Activated CD4-positive, alpha-beta T cell treated with anti-CD3 and anti-CD28 coated beads for 48 hours (primary cell): ENCODE data around the gene CLCA2.

Experiments
- DNase-seq: peaks from one replicate; pipeline ENCODE4 v3.0.0-alpha.2; 2020

The CLCA2 gene

DNA sequence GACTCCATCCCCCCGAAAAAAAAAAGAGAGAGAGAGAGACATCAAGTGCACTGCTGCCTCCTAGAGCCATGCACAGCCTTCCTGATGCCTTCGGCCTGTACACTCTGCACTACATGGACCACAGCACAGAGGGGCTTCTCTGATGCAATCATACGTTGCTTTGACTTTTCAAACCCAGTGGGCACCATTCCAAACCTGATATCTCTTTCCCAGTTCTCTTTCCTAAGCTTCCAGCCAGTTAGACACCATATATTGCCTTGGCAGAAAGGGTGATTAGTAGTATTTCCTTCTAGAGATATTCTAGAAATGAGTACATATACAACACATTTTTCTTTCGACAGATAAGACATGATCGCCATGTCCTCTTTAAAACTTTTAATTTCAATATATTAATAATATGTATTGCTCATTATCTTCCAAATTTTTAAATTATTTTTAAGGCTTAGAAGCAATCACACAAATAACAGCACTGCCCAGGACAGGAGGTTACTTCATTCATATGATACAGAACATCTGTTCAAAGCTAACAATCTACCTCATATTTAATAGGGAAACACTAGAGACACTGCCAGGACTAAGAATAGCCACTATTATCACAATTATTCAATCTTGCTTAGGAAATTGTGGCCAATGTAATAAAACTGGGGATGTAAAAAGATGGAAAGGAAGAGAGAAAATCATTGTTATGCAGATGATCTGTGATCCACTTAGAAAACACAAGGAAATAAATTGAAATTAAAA is 54.6 kb downstream of the CLCA2 start:
- DNase-seq, result no peak

GRCh38 chr1:86481966-86482365 is 58.0 kb downstream of the CLCA2 start:
- DNase-seq, result no peak

- DNase-seq, result no peak
Measured at GRCh38 chr1:86487131-86487810, 63.3 kb downstream of the CLCA2 start.

- DNase-seq, result no peak
Measured at GRCh38 chr1:86487811-86488141, 63.8 kb downstream of the CLCA2 start.

- DNase-seq, result no peak
Measured at GRCh38 chr1:86489242-86489878, 65.4 kb downstream of the CLCA2 start.

GRCh38 chr1:86491171-86491950 is 67.4 kb downstream of the CLCA2 start:
- DNase-seq, result no peak

GRCh38 chr1:86498281-86498680 is 74.3 kb downstream of the CLCA2 start:
- DNase-seq, result no peak

DNA sequence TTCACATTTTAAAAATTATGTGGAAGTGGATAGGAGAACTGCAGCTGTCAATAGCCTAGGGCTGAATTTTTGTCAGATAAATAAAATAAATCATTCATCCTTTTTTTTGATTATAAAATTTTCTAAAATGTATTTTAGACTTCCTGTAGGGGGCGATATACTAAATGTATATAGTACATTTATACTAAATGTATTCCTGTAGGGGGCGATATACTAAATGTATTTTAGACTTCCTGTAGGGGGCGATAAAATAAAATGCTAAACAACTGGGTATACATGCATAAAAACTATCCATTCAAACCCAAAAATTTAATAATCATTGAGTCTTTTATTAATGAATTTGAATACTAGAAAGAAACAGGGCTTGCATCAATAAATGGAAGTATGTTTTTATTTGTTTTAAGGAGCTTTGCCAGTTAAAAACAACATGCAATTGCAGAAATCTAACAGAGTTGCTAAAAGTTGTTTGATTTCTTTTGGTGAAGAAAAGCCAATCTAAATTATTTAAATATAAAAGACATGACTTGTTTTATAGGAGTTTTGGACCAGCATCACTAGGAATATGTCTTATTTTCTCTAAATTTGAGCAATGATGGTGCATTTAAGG is 76.1 kb downstream of the CLCA2 start:
- DNase-seq, result no peak

- no peak for DNase-seq
Measured at GRCh38 chr1:86500714-86501113, 76.7 kb downstream of the CLCA2 start.

DNA sequence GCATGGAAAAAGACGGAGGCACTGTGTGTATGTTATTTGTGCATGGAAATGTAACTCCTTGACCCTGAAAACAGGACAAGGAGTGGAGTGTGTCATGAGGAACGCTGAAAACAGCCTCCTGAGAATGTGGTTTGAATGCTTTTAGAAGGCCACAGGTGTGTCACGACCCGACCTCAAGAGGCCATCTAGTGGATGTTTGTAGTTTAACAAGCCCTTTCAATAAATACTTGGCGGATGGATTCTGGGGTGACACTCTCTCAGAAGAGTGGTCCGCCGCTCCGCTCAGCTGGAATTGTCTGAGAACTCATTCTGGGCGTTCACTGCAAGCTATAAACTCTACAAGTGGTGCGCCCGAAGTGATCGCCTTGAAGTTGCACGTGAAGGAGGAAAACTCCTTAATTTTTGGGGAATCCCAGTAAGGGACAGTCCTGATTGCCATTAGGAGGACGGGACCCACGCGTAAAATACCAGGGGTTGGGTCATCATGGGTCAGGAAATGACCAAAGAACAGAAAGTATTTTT is 78.2 kb downstream of the CLCA2 start:
- peak; percentile 45 for DNase-seq

GRCh38 chr1:86502721-86503405 is 78.9 kb downstream of the CLCA2 start:
- peak; percentile 21 for DNase-seq

DNA sequence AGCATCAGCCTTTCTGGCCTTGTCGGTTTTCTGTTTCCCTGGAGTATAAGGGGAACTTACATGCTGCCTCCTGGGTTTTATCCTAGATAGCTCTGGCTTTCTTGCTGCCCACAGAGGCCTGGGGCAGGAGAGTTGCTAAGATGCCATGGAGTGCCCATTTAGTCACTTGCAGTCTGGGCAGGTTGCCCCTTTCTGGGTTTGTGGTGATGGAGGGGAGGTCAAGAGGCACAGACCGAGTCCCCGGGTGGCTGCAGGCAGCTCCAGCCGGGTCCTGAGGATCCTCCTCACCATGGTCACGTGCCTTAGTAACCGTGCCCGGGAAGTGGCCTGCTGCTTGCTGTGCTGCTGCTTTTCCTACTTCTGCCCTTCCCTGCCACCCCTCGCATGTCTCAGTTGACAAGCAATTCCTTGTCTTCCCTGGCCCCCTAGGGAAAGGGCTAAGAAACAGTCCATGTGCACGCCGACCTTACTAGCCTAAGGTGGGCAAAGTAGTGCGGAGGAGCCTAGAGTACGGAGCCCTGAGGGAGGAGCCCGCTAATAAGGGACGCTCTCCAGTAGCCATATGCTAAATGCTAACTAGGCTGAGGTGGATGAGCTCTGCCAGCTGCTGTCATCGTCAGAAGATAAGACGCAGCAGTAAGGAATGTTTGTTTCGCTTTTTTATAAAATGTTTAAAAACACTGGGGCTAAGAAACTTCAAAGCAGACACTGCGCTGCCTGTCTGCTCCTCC is 79.6 kb downstream of the CLCA2 start:
- DNase-seq, result no peak

DNA sequence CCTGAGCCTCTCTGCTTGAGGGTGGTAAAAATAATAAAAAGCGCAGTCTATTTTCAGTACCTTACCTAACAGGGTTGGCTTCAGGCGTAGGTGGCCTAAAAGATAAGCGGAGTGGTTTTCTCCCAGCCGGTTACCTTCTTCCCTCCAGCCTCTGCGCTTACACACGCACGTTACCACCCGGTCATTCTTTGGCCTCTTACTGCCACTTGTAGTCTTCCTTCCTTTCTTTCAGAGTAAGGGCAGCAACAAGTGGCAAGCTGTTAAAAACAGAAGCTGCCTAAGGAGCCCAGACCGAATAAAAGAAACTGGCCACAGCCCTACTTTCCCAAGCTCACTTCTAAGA is 80.1 kb downstream of the CLCA2 start:
- DNase-seq, result no peak

GRCh38 chr1:86504895-86505563 is 81.1 kb downstream of the CLCA2 start:
- DNase-seq, result no peak

- DNase-seq, result no peak
Measured at GRCh38 chr1:86505564-86505902, 81.6 kb downstream of the CLCA2 start.
